WERI-Rb-1 (cell line): ENCODE data around the gene ENPP1.

ENCODE experiments used
- DNase-seq: peaks from one replicate; pipeline ENCODE4 v3.0.0-alpha.2; 2020
- H3K27ac ChIP-seq: fragments of 250-450 bp; sonication (Bioruptor Pico); 2 replicates; pipeline ENCODE4 v1.5.1; 2020; ENCODE audit warnings: mild to moderate bottlenecking, moderate library complexity
- H3K27me3 ChIP-seq: fragments of 250-450 bp; sonication (Bioruptor Pico); 2 replicates; pipeline ENCODE4 v1.5.1; 2021; ENCODE audit warnings: mild to moderate bottlenecking, low read depth, moderate library complexity; ENCODE audit not compliant: insufficient read depth, severe bottlenecking
- H3K36me3 ChIP-seq: fragments of 250-450 bp; sonication (Bioruptor Pico); 2 replicates; pipeline ENCODE4 v1.5.1; 2020; ENCODE audit warnings: mild to moderate bottlenecking, moderate library complexity
- H3K4me3 ChIP-seq: 2 replicates; pipeline ENCODE4 v1.5.1; 2011; ENCODE audit warnings: low read depth, mild to moderate bottlenecking, control low read depth, low read length
- H3K9me3 ChIP-seq: fragments of 250-450 bp; sonication (Bioruptor Pico); 2 replicates; pipeline ENCODE4 v1.5.1; 2021; ENCODE audit warnings: mild to moderate bottlenecking, moderate library complexity; ENCODE audit not compliant: severe bottlenecking
- CTCF ChIP-seq: IDR thresholded peaks from 2 replicates; pipeline ENCODE4 v1.5.1; 2011; ENCODE audit warnings: low read depth, mild to moderate bottlenecking, control low read depth, inconsistent platforms, low read length

ENPP1 gene

GRCh38 chr6:131795366-131795765 is 12.5 kb upstream of the ENPP1 start:
- no peak overlapping the region for H3K4me3 ChIP-seq
- no peaks in the 10 kb centered on the region for H3K36me3 ChIP-seq
- no peaks in the 10 kb centered on the region for H3K27me3 ChIP-seq
- no peak overlapping the region for H3K27ac ChIP-seq
- DNase-seq, result no peak
- no peak for TF ChIP-seq CTCF
- H3K9me3 ChIP-seq, result no peaks in the 10 kb centered on the region

- TF ChIP-seq CTCF, result no peak
- Histone ChIP-seq H3K27me3 (peaks cover 7% of the 10 kb centered on the region), H3K9me3 (no peaks in the 10 kb centered on the region), H3K36me3 (no peaks in the 10 kb centered on the region), H3K27ac (no peak overlapping the region), H3K4me3 (no peak overlapping the region)
- DNase-seq, result no peak
Observed at GRCh38 chr6:131802347-131802746, 5.5 kb upstream of the ENPP1 start.

GRCh38 chr6:131803007-131803769 is 4.6 kb upstream of the ENPP1 start:
- Histone ChIP-seq H3K9me3 (no peaks in the 10 kb centered on the region), H3K4me3 (no peak overlapping the region), H3K36me3 (no peaks in the 10 kb centered on the region), H3K27ac (no peak overlapping the region), H3K27me3 (peaks cover 10% of the 10 kb centered on the region)
- no peak for DNase-seq
- TF ChIP-seq CTCF, result no peak

GRCh38 chr6:131804131-131804530 is 3.7 kb upstream of the ENPP1 start:
- H3K9me3 ChIP-seq, result no peaks in the 10 kb centered on the region
- H3K27ac ChIP-seq, result no peak overlapping the region
- H3K36me3 ChIP-seq, result no peaks in the 10 kb centered on the region
- H3K27me3 ChIP-seq, result peaks cover 17% of the 10 kb centered on the region
- H3K4me3 ChIP-seq, result no peak overlapping the region
- no peak for DNase-seq
- no peak for TF ChIP-seq CTCF

- Histone ChIP-seq H3K27me3 (peaks cover 22% of the 10 kb centered on the region), H3K36me3 (no peaks in the 10 kb centered on the region), H3K27ac (no peak overlapping the region), H3K4me3 (peak overlapping the region; percentile 47), H3K9me3 (no peaks in the 10 kb centered on the region)
- no peak for DNase-seq
- TF ChIP-seq CTCF, result no peak
Observed at GRCh38 chr6:131807321-131807643, 538 bp upstream of the ENPP1 start.
